ENCODE data around the gene FAIM2. TPM values are rescaled to one million over a fixed set of nuclear protein-coding genes. Genes with fewer than 3 reads are reported as not detected.

Gene FAIM2
- total RNA-seq, 2 donors from 2014 or later = 0.52 to 0.78 TPM

- no peak overlapping the region for H3K27ac Mint-ChIP-seq
- no peaks in the 10 kb centered on the region for H3K36me3 Mint-ChIP-seq
- DNase-seq (ENCODE audit: low spot score in 2 of 2) = no peak
- ATAC-seq = no peak
- H3K9me3 Mint-ChIP-seq = no peaks in the 10 kb centered on the region
These were observed 21.0 kb upstream of the FAIM2 start for GRCh38 chr12:49924628-49925246.

DNA sequence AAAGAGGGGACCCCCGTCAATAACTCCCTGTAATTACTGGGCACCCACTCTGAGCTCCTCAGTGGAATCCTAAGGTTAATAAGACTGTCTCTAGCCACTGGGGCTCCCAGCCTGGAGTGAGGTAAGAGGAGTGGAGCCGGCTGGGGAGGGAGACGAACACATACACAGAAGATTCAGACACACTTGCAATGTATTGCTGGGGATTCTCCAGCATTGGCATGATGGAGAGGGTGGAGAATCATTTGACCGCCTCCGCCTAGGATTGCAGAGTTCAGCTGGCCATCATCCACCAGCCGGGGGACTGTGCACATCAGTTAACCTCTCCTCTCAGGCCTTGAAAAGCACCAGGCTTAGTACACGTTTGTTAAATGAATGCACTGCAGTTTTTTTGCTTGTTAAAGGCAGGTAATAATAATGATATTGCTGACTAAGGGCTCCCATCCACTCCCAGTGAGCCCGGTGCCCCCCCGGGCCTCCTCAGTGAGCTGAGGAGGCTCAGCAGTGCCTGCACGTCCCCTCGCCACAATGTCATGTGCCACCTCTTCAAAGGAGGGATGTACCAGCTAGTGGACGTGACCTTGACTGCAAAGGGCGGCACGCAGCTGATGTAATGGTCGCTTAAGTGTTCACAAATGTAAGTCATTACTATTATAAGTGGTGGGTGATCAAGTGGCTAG, 20.3 kb upstream of the FAIM2 start:
- H3K27ac Mint-ChIP-seq = peak overlapping the region in 1 of 2 donors; percentile 53
- no peaks in the 10 kb centered on the region for H3K36me3 Mint-ChIP-seq
- no peaks in the 10 kb centered on the region for H3K9me3 Mint-ChIP-seq
- ATAC-seq = no peak
- DNase-seq (ENCODE audit: low spot score in 2 of 2) = no peak

DNA sequence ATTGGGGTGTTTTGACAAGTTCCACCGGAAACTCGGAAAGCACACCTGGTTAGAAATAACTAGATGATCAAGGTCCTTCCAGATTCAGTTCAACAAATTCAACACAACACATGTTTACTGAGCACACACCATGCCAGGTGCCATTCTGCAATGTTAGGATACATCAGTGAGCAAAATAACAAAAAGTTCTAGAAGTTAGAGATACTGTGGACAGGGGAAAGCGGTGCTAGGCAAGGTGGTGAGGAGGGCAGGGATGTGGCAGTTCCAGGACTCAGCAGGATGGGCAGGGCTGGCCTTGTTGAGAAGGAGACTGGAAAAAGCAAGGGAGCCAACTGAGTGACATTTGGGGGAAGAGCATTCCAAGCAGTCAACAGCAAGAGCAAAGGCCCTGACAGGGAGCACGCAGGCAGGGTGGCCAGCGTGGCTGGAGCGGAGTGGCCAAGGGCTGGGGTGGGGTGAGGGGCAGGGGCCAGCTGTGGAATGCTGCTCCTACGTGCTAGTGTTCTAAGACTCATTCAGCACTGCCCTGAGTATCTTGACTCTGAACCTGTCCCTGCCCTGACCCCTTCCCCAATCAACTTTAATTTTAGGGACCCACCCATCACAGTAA, 19.4 kb upstream of the FAIM2 start:
- DNase-seq (ENCODE audit: low spot score in 2 of 2) (no peak), ATAC-seq (no peak)
- no peaks in the 10 kb centered on the region for H3K9me3 Mint-ChIP-seq
- no peaks in the 10 kb centered on the region for H3K36me3 Mint-ChIP-seq
- no peak overlapping the region for H3K27ac Mint-ChIP-seq

DNA sequence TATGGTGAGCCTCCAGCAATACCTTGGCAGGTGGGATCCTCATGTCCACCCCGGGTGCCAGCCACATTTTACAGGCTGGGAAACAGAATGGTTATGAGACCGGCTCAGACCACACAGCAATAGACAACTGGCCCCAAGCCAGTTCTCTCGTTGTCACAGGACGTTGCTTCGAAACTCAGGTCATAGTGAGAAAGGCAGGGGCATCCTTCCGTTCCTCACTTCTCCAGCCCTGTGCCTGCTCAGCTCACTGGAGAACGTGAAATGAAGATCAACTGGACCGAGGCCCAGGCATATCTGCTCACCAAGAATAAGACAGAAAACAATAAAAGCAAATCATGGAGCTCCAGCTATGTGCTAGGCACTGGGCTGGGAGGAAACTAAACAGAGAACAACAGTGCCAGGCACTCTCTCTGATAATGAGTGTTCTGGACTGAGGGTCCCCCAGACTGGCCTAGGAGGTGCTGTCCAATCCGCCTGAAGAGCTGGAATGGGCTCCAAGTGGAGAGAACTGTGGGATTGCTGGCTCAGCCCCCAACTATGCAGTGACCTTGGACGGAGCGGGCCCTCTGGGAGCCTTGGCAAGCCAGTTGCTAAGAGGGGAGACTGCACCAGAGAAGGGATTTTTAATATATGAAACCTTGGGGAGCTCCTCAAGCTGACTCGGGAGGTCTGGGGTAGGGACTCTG, 18.8 kb upstream of the FAIM2 start:
- no peak overlapping the region for H3K27ac Mint-ChIP-seq
- DNase-seq (ENCODE audit: low spot score in 2 of 2) = no peak
- no peak for ATAC-seq
- H3K9me3 Mint-ChIP-seq = no peaks in the 10 kb centered on the region
- no peaks in the 10 kb centered on the region for H3K36me3 Mint-ChIP-seq

DNA sequence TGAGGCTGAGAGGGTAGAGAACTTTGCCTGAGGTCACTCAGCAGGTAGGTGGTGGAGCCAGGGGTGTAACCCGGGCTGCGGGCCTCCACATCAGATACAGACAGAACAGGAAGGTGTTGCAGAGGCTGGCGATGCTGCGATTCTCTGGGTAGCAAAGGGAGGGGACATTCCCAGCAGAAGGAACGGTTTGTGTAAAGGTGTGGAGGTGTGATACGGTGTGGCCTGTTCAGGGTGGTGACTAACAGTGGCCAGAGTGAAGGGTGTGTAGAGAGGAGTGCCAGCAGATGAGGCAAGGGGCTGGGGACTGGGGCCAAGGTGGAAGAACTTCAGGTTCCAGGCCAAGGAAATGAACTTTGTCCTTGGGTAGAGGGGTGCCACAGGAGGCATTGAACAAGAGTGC, 18.2 kb upstream of the FAIM2 start:
- Mint-ChIP-seq H3K9me3 (no peaks in the 10 kb centered on the region), H3K36me3 (no peaks in the 10 kb centered on the region), H3K27ac (peak overlapping the region in 1 of 2 donors; percentile 8)
- no peak for DNase-seq (ENCODE audit: low spot score in 2 of 2)
- peak in 1 of 2 donors; percentile 16 for ATAC-seq

DNA sequence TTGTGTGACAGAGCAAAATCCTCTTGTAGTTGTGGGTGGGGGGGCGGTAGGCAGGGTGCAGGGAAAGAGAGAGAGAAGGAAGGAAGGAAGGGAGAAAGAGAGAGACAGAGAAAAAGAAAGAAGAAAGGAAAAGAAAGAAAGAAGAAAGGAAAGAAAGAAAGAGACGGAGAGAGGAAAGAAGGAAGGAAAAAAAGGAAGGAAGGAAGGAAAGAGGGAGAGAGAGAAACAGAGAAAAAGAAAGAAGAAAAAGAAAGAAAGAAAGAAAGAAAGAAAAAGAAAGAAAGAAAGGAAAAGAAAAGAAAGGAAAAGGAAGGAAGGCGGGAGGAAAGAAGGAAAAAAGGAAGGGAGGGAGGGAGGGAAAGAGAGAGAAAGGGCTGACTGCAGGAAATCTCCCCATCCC, 17.6 kb upstream of the FAIM2 start:
- H3K9me3 Mint-ChIP-seq = no peaks in the 10 kb centered on the region
- DNase-seq (ENCODE audit: low spot score in 2 of 2) (no peak), ATAC-seq (no peak)
- no peaks in the 10 kb centered on the region for H3K36me3 Mint-ChIP-seq
- H3K27ac Mint-ChIP-seq = peak overlapping the region in 1 of 2 donors; percentile 8

DNA sequence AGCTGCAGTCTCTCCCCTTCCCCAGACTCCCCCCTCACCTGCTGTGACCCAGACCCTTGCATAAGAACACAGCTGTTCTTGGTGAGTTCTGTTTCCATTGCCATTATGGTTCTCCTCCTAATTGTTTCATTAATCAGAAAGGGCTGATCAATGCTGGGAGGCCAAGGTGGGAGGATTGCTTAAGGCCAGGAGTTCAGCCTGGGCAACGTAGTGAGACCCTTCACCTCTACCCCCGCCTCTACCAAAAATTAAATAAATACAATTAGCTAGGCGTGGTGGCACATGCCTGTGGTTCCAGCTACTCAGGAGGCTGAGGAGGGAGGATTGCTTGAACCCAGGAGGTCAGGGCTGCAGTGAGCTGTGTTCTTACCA, 17.2 kb upstream of the FAIM2 start:
- DNase-seq (ENCODE audit: low spot score in 2 of 2) (no peak), ATAC-seq (no peak)
- Mint-ChIP-seq H3K27ac (no peak overlapping the region), H3K36me3 (no peaks in the 10 kb centered on the region), H3K9me3 (no peaks in the 10 kb centered on the region)

GRCh38 chr12:49920241-49920914, 16.7 kb upstream of the FAIM2 start:
- DNase-seq (ENCODE audit: low spot score in 2 of 2) (no peak), ATAC-seq (no peak)
- Mint-ChIP-seq H3K9me3 (no peaks in the 10 kb centered on the region), H3K27ac (peak overlapping the region in 1 of 2 donors; percentile 17), H3K36me3 (no peaks in the 10 kb centered on the region)

DNA sequence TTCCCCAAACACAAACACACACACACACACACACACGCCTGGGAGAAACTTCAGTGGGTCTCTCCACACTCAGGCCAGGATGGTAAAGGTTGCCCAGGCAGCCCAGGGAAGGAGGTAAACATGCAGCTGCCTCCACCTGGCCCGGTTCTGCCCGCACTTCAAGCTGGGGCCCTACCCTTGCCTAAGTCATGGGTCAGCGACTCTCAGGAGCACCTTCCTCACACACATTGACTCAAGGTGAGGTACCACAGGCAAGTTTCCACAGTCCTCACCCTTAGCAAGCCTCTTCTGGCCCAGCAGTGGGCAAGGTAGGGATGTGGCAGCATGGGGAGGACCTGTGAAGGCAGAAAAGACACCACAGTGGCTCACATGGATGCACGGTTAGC, 14.1 kb upstream of the FAIM2 start:
- Mint-ChIP-seq H3K9me3 (no peaks in the 10 kb centered on the region), H3K36me3 (no peaks in the 10 kb centered on the region), H3K27ac (no peak overlapping the region)
- no peak for DNase-seq (ENCODE audit: low spot score in 2 of 2)
- ATAC-seq = no peak

GRCh38 chr12:49917166-49917787, 13.6 kb upstream of the FAIM2 start:
- no peak for DNase-seq (ENCODE audit: low spot score in 2 of 2)
- no peaks in the 10 kb centered on the region for H3K9me3 Mint-ChIP-seq
- ATAC-seq = no peak
- H3K27ac Mint-ChIP-seq = no peak overlapping the region
- no peaks in the 10 kb centered on the region for H3K36me3 Mint-ChIP-seq

DNA sequence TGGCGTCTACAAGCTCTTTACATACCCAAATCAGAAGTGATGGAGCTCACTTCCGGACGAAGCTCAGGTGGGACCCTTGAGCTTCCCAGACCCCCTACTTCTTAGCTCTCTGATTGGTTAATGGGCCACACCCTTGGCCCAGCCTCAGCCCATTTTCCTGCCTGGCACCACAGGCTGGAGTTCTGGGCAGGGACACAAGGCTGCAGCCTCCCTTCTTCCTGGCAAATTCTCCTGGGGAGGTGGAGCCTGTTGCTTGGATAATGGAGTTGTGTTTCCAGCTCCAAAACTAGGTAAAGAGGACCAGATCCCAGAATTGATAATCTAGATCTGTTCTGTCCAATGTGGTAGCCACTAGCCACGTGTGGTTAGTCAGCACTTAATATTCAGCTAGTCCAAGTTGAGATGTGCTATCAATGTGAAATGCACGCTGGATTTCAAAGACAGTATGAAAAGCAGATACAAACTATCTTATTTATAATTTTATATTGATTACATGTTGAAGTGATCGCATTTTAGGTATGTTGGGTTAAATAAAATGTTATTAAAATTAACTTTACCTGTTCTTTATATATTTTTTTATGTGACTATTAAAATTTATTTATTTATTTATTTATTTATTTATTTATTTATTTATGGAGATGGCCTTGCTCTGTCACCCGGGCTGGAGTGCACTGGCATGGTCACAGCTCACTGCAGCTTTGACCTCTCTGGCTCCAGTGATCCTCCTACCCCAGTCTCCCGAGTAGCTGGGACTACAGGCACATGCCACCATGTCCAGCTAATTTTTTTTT, 12.6 kb upstream of the FAIM2 start:
- DNase-seq (ENCODE audit: low spot score in 2 of 2) (no peak), ATAC-seq (no peak)
- H3K36me3 Mint-ChIP-seq = no peaks in the 10 kb centered on the region
- no peaks in the 10 kb centered on the region for H3K9me3 Mint-ChIP-seq
- no peak overlapping the region for H3K27ac Mint-ChIP-seq

DNA sequence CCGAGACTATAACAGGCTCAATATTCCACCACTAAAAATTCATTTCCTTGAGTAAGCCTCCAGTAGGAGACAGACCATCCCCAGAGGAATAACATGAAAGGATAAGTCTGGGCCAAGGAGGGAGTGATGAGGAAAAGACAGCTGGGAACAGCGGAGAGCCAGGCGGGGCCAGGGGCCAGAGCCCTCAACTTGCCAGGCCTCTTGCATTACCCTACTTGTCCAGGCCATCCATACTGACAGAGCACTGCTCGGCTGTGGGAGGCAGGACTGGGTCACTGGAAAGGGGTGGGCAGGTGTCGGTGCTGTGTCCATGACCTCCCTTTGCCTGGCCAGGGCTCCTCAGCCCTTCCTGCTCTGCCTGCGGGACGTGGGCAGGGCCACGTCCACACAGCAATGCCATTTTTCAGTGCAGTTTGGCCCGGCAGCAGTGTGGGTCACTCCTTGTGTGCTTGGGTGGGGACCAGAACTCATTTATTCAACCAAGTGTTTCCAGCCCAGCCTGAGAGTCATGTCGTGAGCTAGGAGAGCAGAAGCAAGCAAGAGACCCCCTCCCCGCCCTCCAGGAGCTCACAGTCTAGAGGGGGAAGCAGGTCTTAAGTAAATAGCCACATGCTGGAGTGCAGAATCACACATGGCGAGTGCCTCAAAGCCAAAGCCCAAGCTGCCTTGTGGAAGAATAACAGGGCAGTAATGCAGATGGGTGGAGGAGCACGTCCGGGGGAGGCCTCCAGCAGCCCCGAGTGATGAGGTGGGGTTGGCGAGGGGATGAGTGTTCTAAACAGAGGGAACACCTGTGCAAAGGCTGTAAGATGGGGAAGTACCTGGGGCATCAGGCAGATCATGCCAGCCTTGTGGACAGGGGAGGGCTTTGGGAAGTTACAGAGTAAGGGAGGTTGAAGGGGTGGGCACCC, 8.9 kb upstream of the FAIM2 start:
- no peaks in the 10 kb centered on the region for H3K36me3 Mint-ChIP-seq
- ATAC-seq = no peak
- no peaks in the 10 kb centered on the region for H3K9me3 Mint-ChIP-seq

GRCh38 chr12:49911213-49911605, 7.5 kb upstream of the FAIM2 start:
- Mint-ChIP-seq H3K9me3 (no peaks in the 10 kb centered on the region), H3K36me3 (no peaks in the 10 kb centered on the region)
- no peak for ATAC-seq

More for the DNA sequence above, 8.9 kb upstream of the FAIM2 start:
- DNase-seq (ENCODE audit: low spot score in 2 of 2) = no peak
- no peak overlapping the region for H3K27ac Mint-ChIP-seq

GRCh38 chr12:49910331-49911212, 6.9 kb upstream of the FAIM2 start:
- DNase-seq (ENCODE audit: low spot score in 2 of 2) = no peak
- no peak overlapping the region for H3K27ac Mint-ChIP-seq

More at GRCh38 chr12:49911213-49911605, 7.5 kb upstream of the FAIM2 start:
- DNase-seq (ENCODE audit: low spot score in 2 of 2) = no peak
- no peak overlapping the region for H3K27ac Mint-ChIP-seq

More at GRCh38 chr12:49910331-49911212, 6.9 kb upstream of the FAIM2 start:
- H3K9me3 Mint-ChIP-seq = no peaks in the 10 kb centered on the region
- ATAC-seq = no peak
- H3K36me3 Mint-ChIP-seq = no peaks in the 10 kb centered on the region

Measured in activated naive CD4-positive, alpha-beta T cell treated with anti-CD3 and anti-CD28 coated beads, Interleukin-2, amount 50 U/mL, for 72 hours (primary cell).